ENCODE results near the gene LDLRAD2. TPM values are rescaled to one million over a fixed set of nuclear protein-coding genes. Genes with fewer than 3 reads are reported as not detected.

LDLRAD2 gene
- total RNA-seq, 1 donor from 2014 or later = 0.07 TPM

GRCh38 chr1:21866707-21867043 is 54.6 kb downstream of the LDLRAD2 start:
- Mint-ChIP-seq H3K27ac (ENCODE audit: unreplicated experiment) (no peak overlapping the region), H3K9me3 (ENCODE audit: low read depth) (no peaks in the 10 kb centered on the region), H3K36me3 (ENCODE audit: low read depth) (peaks cover 38% of the 10 kb centered on the region), H3K27me3 (ENCODE audit: low read depth) (no peaks in the 10 kb centered on the region), H3K4me3 (ENCODE audit: unreplicated experiment) (no peak overlapping the region), H3K4me1 (ENCODE audit: low read depth) (peaks cover 26% of the 10 kb centered on the region)
- no peak for DNase-seq (ENCODE audit: low spot score)
- TF ChIP-seq CTCF (IDR thresholded peaks at IDR 0.05) = no peak

GRCh38 chr1:21867451-21867996 is 55.5 kb downstream of the LDLRAD2 start:
- H3K27ac Mint-ChIP-seq (ENCODE audit: unreplicated experiment) = no peak overlapping the region
- no peaks in the 10 kb centered on the region for H3K27me3 Mint-ChIP-seq (ENCODE audit: low read depth)
- TF ChIP-seq CTCF (IDR thresholded peaks at IDR 0.05) = no peak
- no peaks in the 10 kb centered on the region for H3K9me3 Mint-ChIP-seq (ENCODE audit: low read depth)
- H3K4me1 Mint-ChIP-seq (ENCODE audit: low read depth) = peaks cover 24% of the 10 kb centered on the region
- peaks cover 40% of the 10 kb centered on the region for H3K36me3 Mint-ChIP-seq (ENCODE audit: low read depth)
- H3K4me3 Mint-ChIP-seq (ENCODE audit: unreplicated experiment) = no peak overlapping the region
- no peak for DNase-seq (ENCODE audit: low spot score)

GRCh38 chr1:21868482-21868881 is 56.4 kb downstream of the LDLRAD2 start:
- Mint-ChIP-seq H3K4me1 (ENCODE audit: low read depth) (peaks cover 24% of the 10 kb centered on the region), H3K27ac (ENCODE audit: unreplicated experiment) (no peak overlapping the region), H3K9me3 (ENCODE audit: low read depth) (no peaks in the 10 kb centered on the region), H3K4me3 (ENCODE audit: unreplicated experiment) (no peak overlapping the region), H3K36me3 (ENCODE audit: low read depth) (peaks cover 41% of the 10 kb centered on the region), H3K27me3 (ENCODE audit: low read depth) (no peaks in the 10 kb centered on the region)
- TF ChIP-seq CTCF (IDR thresholded peaks at IDR 0.05) = no peak
- no peak for DNase-seq (ENCODE audit: low spot score)

- Mint-ChIP-seq H3K36me3 (ENCODE audit: low read depth) (peaks cover 41% of the 10 kb centered on the region), H3K27me3 (ENCODE audit: low read depth) (no peaks in the 10 kb centered on the region), H3K9me3 (ENCODE audit: low read depth) (no peaks in the 10 kb centered on the region), H3K4me1 (ENCODE audit: low read depth) (peaks cover 24% of the 10 kb centered on the region), H3K27ac (ENCODE audit: unreplicated experiment) (peak overlapping the region; percentile 67), H3K4me3 (ENCODE audit: unreplicated experiment) (no peak overlapping the region)
- TF ChIP-seq CTCF (IDR thresholded peaks at IDR 0.05) = no peak
- no peak for DNase-seq (ENCODE audit: low spot score)
These were observed 56.9 kb downstream of the LDLRAD2 start for GRCh38 chr1:21868941-21869454.

DNA sequence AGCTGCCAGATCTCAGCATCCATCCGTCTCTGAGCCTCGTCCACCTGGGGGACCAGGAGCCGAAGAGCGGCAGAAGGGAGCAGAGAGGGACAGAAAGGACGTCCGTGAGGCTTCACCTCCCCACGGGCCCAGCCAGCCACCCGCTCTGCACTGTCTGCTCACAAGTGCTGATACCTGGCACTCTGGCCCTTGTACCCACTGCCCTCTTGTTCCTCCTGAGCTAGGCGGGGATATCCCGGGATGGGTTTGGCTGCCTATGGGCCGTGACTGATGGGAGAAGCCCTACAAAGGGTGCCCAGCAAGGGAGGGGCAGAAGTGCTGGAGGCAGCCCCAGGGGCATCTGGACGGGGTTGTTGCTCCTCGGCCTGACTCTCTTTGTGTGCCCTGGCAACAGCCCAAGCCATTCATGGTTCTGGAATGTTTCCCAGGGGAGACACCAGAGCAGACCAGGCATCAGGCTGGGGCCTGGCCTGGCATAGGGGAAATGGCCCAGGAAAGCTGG is 57.6 kb downstream of the LDLRAD2 start:
- no peaks in the 10 kb centered on the region for H3K27me3 Mint-ChIP-seq (ENCODE audit: low read depth)
- H3K4me1 Mint-ChIP-seq (ENCODE audit: low read depth) = peaks cover 24% of the 10 kb centered on the region
- H3K4me3 Mint-ChIP-seq (ENCODE audit: unreplicated experiment) = no peak overlapping the region
- H3K9me3 Mint-ChIP-seq (ENCODE audit: low read depth) = no peaks in the 10 kb centered on the region
- TF ChIP-seq CTCF (IDR thresholded peaks at IDR 0.05) = no peak
- peaks cover 35% of the 10 kb centered on the region for H3K36me3 Mint-ChIP-seq (ENCODE audit: low read depth)
- DNase-seq (ENCODE audit: low spot score) = peak; percentile 93
- H3K27ac Mint-ChIP-seq (ENCODE audit: unreplicated experiment) = peak overlapping the region; percentile 75
